Adrenal gland (tissue), 5 donors: Measurements from ENCODE around the gene VAMP5.

Source experiments
- POLR2A ChIP-seq, 2 donors: fragments of 450-650 bp; IDR thresholded peaks; one replicate each; pipeline ENCODE4 v1.6.1; 2017; ENCODE audit warnings: antibody characterized with exemption in 2 of 2, mild to moderate bottlenecking in 2 of 2, moderate library complexity in 1 of 2
- TF ChIP-seq, protein P1 (sequence below), 6 experiments: fragments of 450-650 bp in 4 of 6; fragments of 200-600 bp in 2 of 6; sonication (generic) in 1 of 6; IDR thresholded peaks; 1 replicate in 5 of 6; 2 replicates in 1 of 6; pipeline versions ENCODE4 v1.5.1 to v1.8.0; 2016 to 2021; ENCODE audit warnings: antibody characterized with exemption in 6 of 6, mild to moderate bottlenecking in 2 of 6, moderate library complexity in 1 of 6
- donor health status: DM: no; HTN: no; CAD: no.

DNA sequence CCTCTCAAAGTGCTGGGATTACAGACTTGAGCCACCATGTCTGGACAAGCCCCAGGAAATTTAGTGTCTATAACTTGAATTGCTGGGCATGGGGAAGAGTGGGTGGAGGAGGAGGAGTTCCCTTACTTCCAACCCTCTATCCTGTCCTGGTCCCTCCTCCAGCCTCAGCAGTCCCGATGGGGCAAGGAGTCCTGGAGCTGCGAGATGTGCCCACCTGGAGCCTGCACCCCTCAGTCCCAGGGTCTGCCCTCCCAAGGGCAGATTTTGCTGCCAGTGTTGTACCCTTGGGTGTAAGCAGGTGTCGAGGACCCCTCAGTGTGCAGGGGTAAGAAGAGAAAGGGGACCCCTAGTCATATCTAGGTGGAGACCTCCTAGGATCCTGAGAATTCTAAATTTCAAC, 4.0 kb upstream of the VAMP5 start:
- TF ChIP-seq, protein P1, sequence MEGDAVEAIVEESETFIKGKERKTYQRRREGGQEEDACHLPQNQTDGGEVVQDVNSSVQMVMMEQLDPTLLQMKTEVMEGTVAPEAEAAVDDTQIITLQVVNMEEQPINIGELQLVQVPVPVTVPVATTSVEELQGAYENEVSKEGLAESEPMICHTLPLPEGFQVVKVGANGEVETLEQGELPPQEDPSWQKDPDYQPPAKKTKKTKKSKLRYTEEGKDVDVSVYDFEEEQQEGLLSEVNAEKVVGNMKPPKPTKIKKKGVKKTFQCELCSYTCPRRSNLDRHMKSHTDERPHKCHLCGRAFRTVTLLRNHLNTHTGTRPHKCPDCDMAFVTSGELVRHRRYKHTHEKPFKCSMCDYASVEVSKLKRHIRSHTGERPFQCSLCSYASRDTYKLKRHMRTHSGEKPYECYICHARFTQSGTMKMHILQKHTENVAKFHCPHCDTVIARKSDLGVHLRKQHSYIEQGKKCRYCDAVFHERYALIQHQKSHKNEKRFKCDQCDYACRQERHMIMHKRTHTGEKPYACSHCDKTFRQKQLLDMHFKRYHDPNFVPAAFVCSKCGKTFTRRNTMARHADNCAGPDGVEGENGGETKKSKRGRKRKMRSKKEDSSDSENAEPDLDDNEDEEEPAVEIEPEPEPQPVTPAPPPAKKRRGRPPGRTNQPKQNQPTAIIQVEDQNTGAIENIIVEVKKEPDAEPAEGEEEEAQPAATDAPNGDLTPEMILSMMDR (IDR thresholded peaks at IDR 0.05), result no peak
- no peak for TF ChIP-seq POLR2A (IDR thresholded peaks at IDR 0.05)
